Peyer's patch (tissue), 4 donors: ENCODE measurements around the gene MYH7.

Source experiments
- POLR2A ChIP-seq, 2 donors: fragments of 450-650 bp; IDR thresholded peaks; one replicate each; pipeline ENCODE4 v1.5.1; 2017; ENCODE audit warnings: antibody characterized with exemption in 2 of 2, mild to moderate bottlenecking in 2 of 2, moderate library complexity in 2 of 2
- TF ChIP-seq, protein P1 (sequence below), 6 experiments: fragments of 450-650 bp in 4 of 6; fragments of 200-600 bp in 2 of 6; sonication (generic) in 1 of 6; IDR thresholded peaks; one replicate each; pipeline ENCODE4 v1.5.1; 2017 to 2019; ENCODE audit warnings: antibody characterized with exemption in 6 of 6, mild to moderate bottlenecking in 3 of 6, moderate library complexity in 1 of 6

- TF ChIP-seq, protein P1, sequence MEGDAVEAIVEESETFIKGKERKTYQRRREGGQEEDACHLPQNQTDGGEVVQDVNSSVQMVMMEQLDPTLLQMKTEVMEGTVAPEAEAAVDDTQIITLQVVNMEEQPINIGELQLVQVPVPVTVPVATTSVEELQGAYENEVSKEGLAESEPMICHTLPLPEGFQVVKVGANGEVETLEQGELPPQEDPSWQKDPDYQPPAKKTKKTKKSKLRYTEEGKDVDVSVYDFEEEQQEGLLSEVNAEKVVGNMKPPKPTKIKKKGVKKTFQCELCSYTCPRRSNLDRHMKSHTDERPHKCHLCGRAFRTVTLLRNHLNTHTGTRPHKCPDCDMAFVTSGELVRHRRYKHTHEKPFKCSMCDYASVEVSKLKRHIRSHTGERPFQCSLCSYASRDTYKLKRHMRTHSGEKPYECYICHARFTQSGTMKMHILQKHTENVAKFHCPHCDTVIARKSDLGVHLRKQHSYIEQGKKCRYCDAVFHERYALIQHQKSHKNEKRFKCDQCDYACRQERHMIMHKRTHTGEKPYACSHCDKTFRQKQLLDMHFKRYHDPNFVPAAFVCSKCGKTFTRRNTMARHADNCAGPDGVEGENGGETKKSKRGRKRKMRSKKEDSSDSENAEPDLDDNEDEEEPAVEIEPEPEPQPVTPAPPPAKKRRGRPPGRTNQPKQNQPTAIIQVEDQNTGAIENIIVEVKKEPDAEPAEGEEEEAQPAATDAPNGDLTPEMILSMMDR (IDR thresholded peaks at IDR 0.05): no peak
- no peak for TF ChIP-seq POLR2A (IDR thresholded peaks at IDR 0.05)
Observed at GRCh38 chr14:23434488-23435222, 805 bp downstream of the MYH7 start.
